Measurements from ENCODE around the gene RWDD2A. TPM values are rescaled to one million over a fixed set of nuclear protein-coding genes. Genes with fewer than 3 reads are reported as not detected.

Gene RWDD2A
- polyA plus RNA-seq, 1 experiment: 4.4 TPM

DNA sequence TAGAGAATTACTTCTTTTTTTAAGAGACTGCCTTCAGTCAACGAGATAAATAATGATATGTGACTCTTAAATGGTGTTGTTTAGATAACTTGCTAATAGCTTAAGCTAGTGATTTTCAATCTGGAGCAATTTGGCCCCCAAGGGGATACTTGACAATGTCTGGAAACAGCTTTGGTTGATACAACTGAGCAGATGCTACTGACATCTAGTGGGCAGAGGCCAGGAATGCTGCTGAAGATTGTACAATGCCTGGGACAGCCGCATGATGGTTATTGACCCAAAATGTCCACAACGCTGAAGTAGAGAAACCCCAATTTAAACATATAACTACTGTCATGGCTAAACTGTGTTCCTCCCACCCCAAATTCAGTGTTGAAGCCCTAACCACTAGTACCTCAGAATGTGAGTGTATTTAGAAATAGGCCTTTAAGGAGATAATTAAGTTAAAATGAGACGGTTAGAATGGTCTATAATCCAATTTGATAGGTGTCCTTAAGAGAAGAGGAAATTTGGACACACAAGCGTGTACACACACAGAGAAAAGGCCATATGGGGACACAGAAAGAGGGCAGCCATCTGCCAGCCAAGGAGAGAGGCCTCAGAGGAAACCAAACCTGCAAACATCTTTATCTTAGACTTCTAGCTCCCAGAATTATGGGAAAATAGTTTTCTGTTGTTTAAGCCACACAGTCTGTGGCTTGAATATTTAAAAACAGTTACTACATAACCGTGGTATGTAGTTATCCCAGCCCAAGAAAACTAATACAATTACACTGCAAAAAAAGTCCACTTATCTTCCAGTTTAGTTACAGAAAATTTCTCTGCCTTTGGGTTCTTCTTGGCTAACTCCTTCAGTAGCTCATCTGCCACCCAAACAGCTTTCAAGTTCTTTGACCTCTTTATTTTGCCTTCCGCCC is 22.2 kb downstream of the RWDD2A start:
- POLR2A ChIA-PET: interaction anchor here (0.6 kb wide), 1 partner anchor 22 kb away, joined by 9 read pairs; the partner anchor contains the start of gene RWDD2A
- H3K36me3 ChIP-seq (ENCODE audit: control insufficient read depth, insufficient read depth, low read length): 0 out of 2 replicates have a peak, but pooled peaks cover 1% of the 10 kb centered on the region
- H3K27me3 ChIP-seq (ENCODE audit: control insufficient read depth, insufficient read depth, low read length): no peaks in the 10 kb centered on the region
- TF ChIP-seq, protein P1, sequence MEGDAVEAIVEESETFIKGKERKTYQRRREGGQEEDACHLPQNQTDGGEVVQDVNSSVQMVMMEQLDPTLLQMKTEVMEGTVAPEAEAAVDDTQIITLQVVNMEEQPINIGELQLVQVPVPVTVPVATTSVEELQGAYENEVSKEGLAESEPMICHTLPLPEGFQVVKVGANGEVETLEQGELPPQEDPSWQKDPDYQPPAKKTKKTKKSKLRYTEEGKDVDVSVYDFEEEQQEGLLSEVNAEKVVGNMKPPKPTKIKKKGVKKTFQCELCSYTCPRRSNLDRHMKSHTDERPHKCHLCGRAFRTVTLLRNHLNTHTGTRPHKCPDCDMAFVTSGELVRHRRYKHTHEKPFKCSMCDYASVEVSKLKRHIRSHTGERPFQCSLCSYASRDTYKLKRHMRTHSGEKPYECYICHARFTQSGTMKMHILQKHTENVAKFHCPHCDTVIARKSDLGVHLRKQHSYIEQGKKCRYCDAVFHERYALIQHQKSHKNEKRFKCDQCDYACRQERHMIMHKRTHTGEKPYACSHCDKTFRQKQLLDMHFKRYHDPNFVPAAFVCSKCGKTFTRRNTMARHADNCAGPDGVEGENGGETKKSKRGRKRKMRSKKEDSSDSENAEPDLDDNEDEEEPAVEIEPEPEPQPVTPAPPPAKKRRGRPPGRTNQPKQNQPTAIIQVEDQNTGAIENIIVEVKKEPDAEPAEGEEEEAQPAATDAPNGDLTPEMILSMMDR (IDR thresholded peaks at IDR 0.05; ENCODE audit: insufficient read depth, low read depth, low read length): peak; percentile 90
- DNase-seq (ENCODE audit: low read depth): no peak
- H3K4me3 ChIP-seq (ENCODE audit: low read depth, low read length): no peak overlapping the region
- CTCF ChIA-PET: interaction anchor here (0.6 to 12.0 kb wide), 19 partner anchors 9 to 869 kb away, joined by 3 to 302 read pairs (median 3); partner anchors contain the start of genes DOP1A, PRSS35 and UBE3D

DNA sequence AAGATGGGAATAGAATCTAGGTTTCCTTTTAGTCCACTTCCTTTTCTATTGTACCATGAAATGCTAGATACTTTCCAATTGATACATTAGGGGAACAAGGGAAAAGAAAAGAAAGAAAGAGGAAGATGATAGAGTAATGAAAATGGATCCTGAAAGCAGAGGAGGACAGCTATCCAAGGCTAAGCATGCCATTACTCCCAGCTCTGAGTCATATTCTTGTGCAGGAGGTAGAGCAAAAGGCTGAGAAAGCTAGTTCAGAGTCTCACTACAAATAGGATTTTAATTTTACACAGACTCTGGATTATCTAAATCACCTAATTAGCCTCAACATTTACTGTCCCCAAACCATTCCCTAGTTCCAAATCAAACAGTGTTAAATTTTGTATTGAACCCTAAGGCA is 23.6 kb downstream of the RWDD2A start:
- DNase-seq (ENCODE audit: low read depth): no peak
- Histone ChIP-seq H3K27me3 (ENCODE audit: control insufficient read depth, insufficient read depth, low read length) (no peaks in the 10 kb centered on the region), H3K4me3 (ENCODE audit: low read depth, low read length) (no peak overlapping the region), H3K36me3 (ENCODE audit: control insufficient read depth, insufficient read depth, low read length) (0 out of 2 replicates have a peak, but pooled peaks cover 1% of the 10 kb centered on the region)
- TF ChIP-seq, protein P1 (IDR thresholded peaks at IDR 0.05; ENCODE audit: insufficient read depth, low read depth, low read length): no peak
- ChIA-PET POLR2A (no interaction called here), CTCF (interaction anchor here (0.8 to 12.0 kb wide), 6 partner anchors 9 to 294 kb away, joined by 3 to 302 read pairs (median 8); partner anchors contain the start of genes DOP1A, PRSS35 and UBE3D)

DNA sequence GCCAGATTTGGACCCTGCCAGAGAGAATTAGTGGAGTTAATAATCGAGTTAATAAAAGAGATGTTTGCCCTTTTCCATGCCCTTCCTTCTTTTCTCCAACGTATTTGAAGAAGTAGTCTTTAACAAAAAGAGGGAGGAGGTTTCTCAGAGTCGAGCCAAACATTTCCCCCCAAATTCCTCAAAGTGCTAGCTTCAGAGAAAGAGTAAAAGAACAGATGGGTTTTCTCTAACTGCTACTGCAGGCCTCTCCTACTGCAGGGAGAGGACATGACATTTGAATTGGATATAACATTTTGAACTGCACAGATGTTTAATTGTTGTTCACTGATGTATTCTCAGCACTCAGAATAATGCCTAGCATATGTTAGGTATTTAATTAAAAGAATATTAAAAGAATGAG is 25.5 kb downstream of the RWDD2A start:
- ChIA-PET CTCF (interaction anchor here (1.3 to 12.0 kb wide), 4 partner anchors 8 to 301 kb away, joined by 4 to 302 read pairs (median 144); partner anchors contain the start of genes DOP1A, PRSS35 and UBE3D), POLR2A (no interaction called here)
- Histone ChIP-seq H3K4me3 (ENCODE audit: low read depth, low read length) (no peak overlapping the region), H3K27me3 (ENCODE audit: control insufficient read depth, insufficient read depth, low read length) (no peaks in the 10 kb centered on the region), H3K36me3 (ENCODE audit: control insufficient read depth, insufficient read depth, low read length) (0 out of 2 replicates have a peak, but pooled peaks cover 1% of the 10 kb centered on the region)
- DNase-seq (ENCODE audit: low read depth): no peak
- TF ChIP-seq, protein P1 (IDR thresholded peaks at IDR 0.05; ENCODE audit: insufficient read depth, low read depth, low read length): no peak

DNA sequence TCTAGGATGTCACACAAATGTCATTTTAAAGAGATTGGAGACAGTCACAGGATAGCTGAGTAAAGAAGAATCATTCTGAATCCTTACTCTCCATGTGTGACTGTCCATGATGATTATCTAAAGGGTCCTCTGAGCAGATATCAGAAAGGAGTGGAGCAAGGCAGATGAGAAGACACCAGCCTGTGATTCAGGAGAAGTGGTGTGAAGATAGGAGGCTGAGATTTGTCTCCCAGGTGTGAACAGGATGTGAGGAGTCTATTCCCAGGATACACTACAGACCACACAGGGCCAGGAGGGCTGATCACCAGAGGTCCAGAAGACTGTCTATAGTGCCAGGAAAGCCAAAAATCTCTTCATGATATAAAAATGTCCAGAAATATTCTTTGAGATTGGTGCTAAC is 27.0 kb downstream of the RWDD2A start:
- Histone ChIP-seq H3K4me3 (ENCODE audit: low read depth, low read length) (no peak overlapping the region), H3K36me3 (ENCODE audit: control insufficient read depth, insufficient read depth, low read length) (0 out of 2 replicates have a peak, but pooled peaks cover 1% of the 10 kb centered on the region), H3K27me3 (ENCODE audit: control insufficient read depth, insufficient read depth, low read length) (no peaks in the 10 kb centered on the region)
- ChIA-PET CTCF (interaction anchor here (1.3 to 12.0 kb wide), 4 partner anchors 10 to 299 kb away, joined by 4 to 302 read pairs (median 144); partner anchors contain the start of genes DOP1A, PRSS35 and UBE3D), POLR2A (no interaction called here)
- no peak for DNase-seq (ENCODE audit: low read depth)
- TF ChIP-seq, protein P1 (IDR thresholded peaks at IDR 0.05; ENCODE audit: insufficient read depth, low read depth, low read length): no peak

DNA sequence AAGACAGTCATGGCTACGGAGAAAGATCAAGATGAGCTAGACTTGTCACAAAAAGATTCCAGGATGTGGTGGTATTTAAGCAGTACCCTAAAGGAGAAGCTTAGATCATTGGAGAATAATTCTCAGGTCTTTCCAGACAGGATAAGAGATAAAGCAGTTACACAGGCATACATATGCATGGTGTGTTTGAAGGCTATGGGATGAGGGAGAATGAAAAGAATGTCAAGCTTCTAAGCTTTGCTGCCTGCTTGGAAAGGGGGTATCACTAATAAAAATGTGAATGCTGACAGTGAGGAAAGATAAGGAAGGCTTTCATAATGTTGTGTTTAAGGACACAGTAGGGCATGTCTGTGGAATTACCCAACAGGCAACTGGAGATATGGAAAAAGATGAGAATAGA is 28.1 kb downstream of the RWDD2A start:
- H3K36me3 ChIP-seq (ENCODE audit: control insufficient read depth, insufficient read depth, low read length): 0 out of 2 replicates have a peak, but pooled peaks cover 1% of the 10 kb centered on the region
- DNase-seq (ENCODE audit: low read depth): no peak
- ChIA-PET CTCF (interaction anchor here (0.6 to 12.0 kb wide), 18 partner anchors 11 to 315 kb away, joined by 3 to 302 read pairs (median 4); partner anchors contain the start of genes DOP1A, PRSS35 and UBE3D), POLR2A (no interaction called here)
- no peak overlapping the region for H3K4me3 ChIP-seq (ENCODE audit: low read depth, low read length)
- TF ChIP-seq, protein P1 (IDR thresholded peaks at IDR 0.05; ENCODE audit: insufficient read depth, low read depth, low read length): no peak
- H3K27me3 ChIP-seq (ENCODE audit: control insufficient read depth, insufficient read depth, low read length): no peaks in the 10 kb centered on the region

All from BJ (cell line).